Activated CD4-positive, alpha-beta T cell treated with anti-CD3 and anti-CD28 coated beads, Interleukin-10, Interleukin-2, amounts not matched to agents 100 ng/mL and 50 ng/mL, durations not matched to agents 16 hours and 8 hours (primary cell): ENCODE measurements around the gene OR10H1.
"Not testable (repeated sequence)": the region's sequence is repeated elsewhere in the genome, so short reads cannot be mapped to it uniquely, and the experiment has no call there.

Experiments used
- DNase-seq: peaks from one replicate; pipeline ENCODE4 v3.0.0-alpha.2; 2020

The OR10H1 gene

GRCh38 chr19:15828121-15828610, 12.7 kb upstream of the OR10H1 start:
- no peak for DNase-seq

- DNase-seq: no peak
Observed at GRCh38 chr19:15825753-15826152, 10.3 kb upstream of the OR10H1 start.

- no peak for DNase-seq
Observed at GRCh38 chr19:15820646-15821045, 5.2 kb upstream of the OR10H1 start.

GRCh38 chr19:15813916-15814315, 1.5 kb downstream of the OR10H1 start:
- DNase-seq: no peak

- peak; percentile 4 for DNase-seq
Observed at GRCh38 chr19:15812060-15812722, 3.3 kb downstream of the OR10H1 start.

- DNase-seq: no peak
Observed at GRCh38 chr19:15811476-15811875, 4.0 kb downstream of the OR10H1 start.

GRCh38 chr19:15810335-15810734, 5.1 kb downstream of the OR10H1 start:
- DNase-seq: no peak

- not testable (repeated sequence) for DNase-seq
Observed at GRCh38 chr19:15794279-15794678, 21.2 kb downstream of the OR10H1 start.

- DNase-seq: no peak
Observed at GRCh38 chr19:15790096-15790495, 25.4 kb downstream of the OR10H1 start.

GRCh38 chr19:15788594-15789270, 26.7 kb downstream of the OR10H1 start:
- no peak for DNase-seq

GRCh38 chr19:15787611-15788155, 27.8 kb downstream of the OR10H1 start, which contains the start of gene OR10H5:
TSS of gene OR10H5 (plus strand) at chr19:15787661. CDS start at chr19:15794049, 6,388 bp downstream.
- DNase-seq: no peak

- DNase-seq: not testable (repeated sequence)
Observed at GRCh38 chr19:15782896-15783295, 32.6 kb downstream of the OR10H1 start.

- no peak for DNase-seq
Observed at GRCh38 chr19:15782211-15782610, 33.3 kb downstream of the OR10H1 start.

GRCh38 chr19:15781661-15782060, 33.8 kb downstream of the OR10H1 start:
- DNase-seq: no peak

- no peak for DNase-seq
Observed at GRCh38 chr19:15780610-15781418, 34.6 kb downstream of the OR10H1 start.

- no peak for DNase-seq
Observed at GRCh38 chr19:15779756-15780476, 35.5 kb downstream of the OR10H1 start.

- no peak for DNase-seq
Observed at GRCh38 chr19:15776991-15777970, 38.2 kb downstream of the OR10H1 start.

- DNase-seq: no peak
Observed at GRCh38 chr19:15776264-15776663, 39.2 kb downstream of the OR10H1 start.

GRCh38 chr19:15775249-15775648, 40.2 kb downstream of the OR10H1 start:
- DNase-seq: no peak

GRCh38 chr19:15774159-15774558, 41.3 kb downstream of the OR10H1 start:
- not testable (repeated sequence) for DNase-seq

GRCh38 chr19:15769586-15769985, 45.9 kb downstream of the OR10H1 start:
- no peak for DNase-seq
